HepG2 (cell line): ENCODE results near the gene ZDHHC18. TPM values are rescaled to one million over a fixed set of nuclear protein-coding genes. Genes with fewer than 3 reads are reported as not detected.

Source experiments
- ATAC-seq: fragments of 200-7000 bp; cut with Tn5 transposase; 3 replicates; pipeline ENCODE4 v1.9.1; 2020; ENCODE audit warnings: mild to moderate bottlenecking, moderate library complexity
- BruUV-seq: library from RNA; stranded (reverse); fragments of 400-500 nt; replicated peaks from 2 replicates; lab custom pipeline; 2021; lab: Mats Ljungman, UMichigan
- CTCF ChIA-PET: fragments of 300-600 bp; formaldehyde crosslinking; extraction: SDS; loops from one replicate; lab custom pipeline; 2021; ENCODE audit warnings: low total read pairs, inconsistent platforms, low intra/inter-chr PET ratio; lab: Yijun Ruan, JAX
- POLR2A ChIA-PET: fragments of 350-600 bp; sonication (Branson Sonifier 250); formaldehyde crosslinking; loops from one replicate; lab custom pipeline; 2020; ENCODE audit warnings: antibody characterized with exemption, inconsistent platforms; lab: Yijun Ruan, JAX
- DNase-seq: peaks from one replicate; pipeline ENCODE4 v3.0.0-alpha.2; 2015; ENCODE audit warnings: low spot score
- FAIRE-seq: peaks from 3 replicates; lab custom pipeline; 2011; peaks lifted over from hg19 to GRCh38; lab: Jason Lieb, UNC
- H2AFZ ChIP-seq: one replicate; pipeline ENCODE4 v1.6.1; 2011; ENCODE audit warnings: low read length, inconsistent platforms
- H3K27ac ChIP-seq: fragments of 300-600 bp; 3 replicates; pipeline ENCODE4 v1.8.0; 2011; ENCODE audit warnings: mixed run types, mild to moderate bottlenecking, mixed read lengths, low read length, inconsistent platforms; ENCODE audit not compliant: insufficient read depth; ENCODE audit errors: extremely low read length
- H3K27me3 ChIP-seq, 2 experiments: fragments of 200-600 bp in 1 of 2; 2 replicates in 1 of 2; 3 replicates in 1 of 2; pipeline versions ENCODE4 v1.6.0 to v1.8.0; 2011; ENCODE audit warnings: low read length in 2 of 2, mild to moderate bottlenecking in 2 of 2, moderate library complexity in 2 of 2, inconsistent platforms in 1 of 2; ENCODE audit not compliant: insufficient read depth in 2 of 2, control insufficient read depth in 1 of 2
- H3K36me3 ChIP-seq, 2 experiments: fragments of 200-600 bp in 1 of 2; replicated peaks in 1 of 2; 2 replicates in 1 of 2; 3 replicates in 1 of 2; pipeline versions ENCODE4 v1.5.1 to v1.8.0; 2011; ENCODE audit warnings: low read length in 2 of 2, inconsistent platforms in 1 of 2; ENCODE audit not compliant: insufficient read depth in 2 of 2, control insufficient read depth in 1 of 2
- H3K4me1 ChIP-seq: 2 replicates; pipeline ENCODE4 v1.5.1; 2012; ENCODE audit warnings: low read length, inconsistent platforms; ENCODE audit not compliant: insufficient read depth
- H3K4me2 ChIP-seq: 2 replicates; pipeline ENCODE4 v1.6.0; 2011; ENCODE audit warnings: low read depth, low read length, inconsistent platforms
- H3K4me3 ChIP-seq, 3 experiments: fragments of 200-600 bp in 1 of 3; sonication (generic), shearing (Covaris generic) in 1 of 3; replicated peaks in 1 of 3; 2 replicates each; pipeline ENCODE4 v1.5.1; 2011 to 2016; ENCODE audit warnings: low read length in 3 of 3, inconsistent platforms in 2 of 3, low read depth in 2 of 3, mild to moderate bottlenecking in 2 of 3, control low read depth in 1 of 3, mixed read lengths in 1 of 3; ENCODE audit not compliant: insufficient read depth in 1 of 3
- H3K79me2 ChIP-seq: one replicate; pipeline ENCODE4 v1.6.1; 2011; ENCODE audit warnings: low read length, inconsistent platforms; ENCODE audit not compliant: insufficient read depth
- H3K9ac ChIP-seq: 2 replicates; pipeline ENCODE4 v1.6.0; 2011; ENCODE audit warnings: mild to moderate bottlenecking, low read depth, low read length, inconsistent platforms; ENCODE audit not compliant: insufficient read depth
- H3K9me3 ChIP-seq: 2 replicates; pipeline ENCODE4 v1.5.1; 2012; ENCODE audit warnings: mild to moderate bottlenecking, low read length
- H4K20me1 ChIP-seq: 2 replicates; pipeline ENCODE4 v1.6.0; 2011; ENCODE audit warnings: inconsistent platforms, mild to moderate bottlenecking, low read length, moderate library complexity; ENCODE audit not compliant: insufficient read depth
- CENPT ChIP-seq: sonication (generic); formaldehyde crosslinking; IDR thresholded peaks from 2 replicates; pipeline ENCODE4 v1.8.0; 2022; ENCODE audit warnings: low read depth, mild to moderate bottlenecking, moderate library complexity, missing genetic modification reagents
- FOXA3 ChIP-seq: IDR thresholded peaks from 2 replicates; pipeline ENCODE4 v1.6.1; 2016; ENCODE audit warnings: missing genetic modification reagents, missing compliant biosample characterization
- KAT2B ChIP-seq: fragments of 150-350 bp; IDR thresholded peaks from 2 replicates; pipeline ENCODE4 v1.6.1; 2014; ENCODE audit warnings: low read depth, low read length, borderline replicate concordance
- KLF16 ChIP-seq, 2 experiments: sonication (generic) in 1 of 2; formaldehyde crosslinking in 1 of 2; IDR thresholded peaks; 2 replicates each; pipeline versions ENCODE4 v1.6.1 to v1.8.0; 2016 to 2023; ENCODE audit warnings: missing genetic modification reagents in 2 of 2, missing compliant biosample characterization in 1 of 2
- KMT2B ChIP-seq: IDR thresholded peaks from 2 replicates; pipeline ENCODE4 v1.6.1; 2016; ENCODE audit warnings: missing genetic modification reagents, missing compliant biosample characterization
- NFRKB ChIP-seq: fragments of 450-650 bp; IDR thresholded peaks from 2 replicates; pipeline ENCODE4 v1.6.1; 2017
- RARA ChIP-seq: IDR thresholded peaks from 2 replicates; pipeline ENCODE4 v1.6.1; 2016; ENCODE audit warnings: missing genetic modification reagents, missing compliant biosample characterization
- SP2 ChIP-seq: sonication (generic); formaldehyde crosslinking; IDR thresholded peaks from 2 replicates; pipeline ENCODE4 v1.5.1; 2020; ENCODE audit warnings: mild to moderate bottlenecking, missing genetic modification reagents
- ZNF260 ChIP-seq: sonication (generic); formaldehyde crosslinking; IDR thresholded peaks from 2 replicates; pipeline ENCODE4 v1.4.0; 2020; ENCODE audit warnings: missing genetic modification reagents, low read depth, mild to moderate bottlenecking, borderline replicate concordance
- ZNF282 ChIP-seq: fragments of 450-650 bp; IDR thresholded peaks from 2 replicates; pipeline ENCODE4 v1.6.1; 2018; ENCODE audit not compliant: partially characterized antibody
- ZNF672 ChIP-seq: sonication (generic); formaldehyde crosslinking; IDR thresholded peaks from 2 replicates; pipeline ENCODE4 v1.8.1; 2022; ENCODE audit warnings: missing genetic modification reagents
- WGBS: methylation state at CpG from one replicate; pipeline ENCODE4 v1.1.6; 2017; ENCODE audit warnings: low lambda C conversion rate; 5-methylcytosine and 5-hydroxymethylcytosine counted together
- in situ Hi-C: cut with HindIII; loops from 2 replicates; pipeline ENCODE4 v1.10.0; 2017; ENCODE audit warnings: low pct_unique_long_range_greater_than_20kb; ENCODE audit not compliant: extremely low pct_ligation_motif_present
- intact Hi-C: fragments of 100-400 bp; cut with micrococcal nuclease; formaldehyde crosslinking; loops from one replicate; pipeline ENCODE4 v1.10.0; 2022; ENCODE audit not compliant: unreplicated experiment
- polyA plus RNA-seq, 8 experiments: library from polyadenylated mRNA; depleted of rRNA in 3 of 8; stranded (reverse) in 7 of 8; unstranded in 1 of 8; fragments of >200 nt; fragmentation: Illumina TruSeq in 4 of 8; extraction: Trizol in 4 of 8; gene quantifications; 2 replicates each; pipeline versions ENCODE4 v1.2.1 to v1.2.3, GENCODE V29; 2011 to 2016; ENCODE audit warnings: low read depth in 4 of 8, missing spikeins in 1 of 8, mixed read lengths in 1 of 8; ENCODE audit not compliant: insufficient read depth in 1 of 8
- total RNA-seq, 5 experiments: library from RNA; depleted of rRNA; stranded (reverse); fragments of >200 nt; fragmentation: Illumina TruSeq; extraction: Trizol; gene quantifications; 2 replicates each; pipeline ENCODE4 v1.2.3, GENCODE V29; 2016; ENCODE audit warnings: low read depth in 1 of 5
- TF ChIP-seq, protein P1 (sequence below): sonication (generic); formaldehyde crosslinking; IDR thresholded peaks from 2 replicates; pipeline ENCODE4 v1.4.0; 2020; ENCODE audit warnings: mild to moderate bottlenecking, missing genetic modification reagents
- TF ChIP-seq, protein P2 (sequence below): sonication (generic); formaldehyde crosslinking; IDR thresholded peaks from 2 replicates; pipeline ENCODE4 v1.4.0; 2020; ENCODE audit warnings: missing genetic modification reagents, borderline replicate concordance
- TF ChIP-seq, protein P3 (sequence below): sonication (generic); formaldehyde crosslinking; IDR thresholded peaks from 2 replicates; pipeline ENCODE4 v1.5.0; 2020; ENCODE audit warnings: missing genetic modification reagents

ZDHHC18 gene
- total and polyA plus RNA-seq, 2 of the 13 experiments (the other 11 are each of a cell fraction or from before 2014, with no cell fraction given) = 13.2 to 35.3 TPM

DNA sequence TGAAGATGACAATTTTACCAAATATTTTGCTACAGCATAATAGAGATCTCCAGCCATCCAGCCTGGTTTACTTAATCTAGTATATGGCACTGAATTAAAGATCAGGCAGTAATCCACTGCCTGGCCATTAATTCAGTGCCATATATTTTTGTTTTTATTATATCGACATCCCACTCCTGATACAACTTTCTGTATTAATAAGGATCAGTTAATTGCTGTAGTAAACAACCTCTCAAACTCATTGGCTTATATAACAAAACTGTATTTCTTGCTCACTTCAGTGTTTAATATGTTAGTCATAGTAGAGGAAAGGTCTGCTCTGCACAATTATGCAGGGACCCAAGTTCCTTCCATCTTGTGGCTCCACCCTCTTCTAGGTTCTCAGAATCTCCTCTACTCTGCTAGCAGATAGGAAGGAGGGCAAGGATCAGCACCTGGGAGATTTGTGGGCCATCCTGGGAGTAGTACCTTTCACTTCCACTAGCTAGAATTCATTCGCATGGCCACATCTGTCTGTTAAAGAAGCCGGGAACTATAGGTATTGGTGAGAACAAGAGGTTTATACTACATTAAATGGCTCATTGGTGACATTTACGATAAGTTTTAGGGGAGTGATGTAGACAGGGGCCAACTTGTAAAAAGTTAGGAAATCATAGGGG lies 3.6 kb upstream of the ZDHHC18 start:
- ATAC-seq = no peak
- no peaks in the 10 kb centered on the region; a peak in 1 of 5 replicates for H3K27me3 ChIP-seq
- ChIA-PET CTCF (no interaction called here), POLR2A (interaction anchor here (0.9 kb wide), 1 partner anchor 91 kb away, joined by 6 read pairs; the partner anchor contains the start of gene NR0B2)
- H3K79me2 ChIP-seq = peaks cover 7% of the 10 kb centered on the region
- H3K9ac ChIP-seq = no peak overlapping the region
- H3K4me1 ChIP-seq = peaks cover 52% of the 10 kb centered on the region
- no peaks in the 10 kb centered on the region for H3K36me3 ChIP-seq
- intact Hi-C loops = no loop called here
- no peaks in the 10 kb centered on the region for H3K9me3 ChIP-seq
- H4K20me1 ChIP-seq = no peaks in the 10 kb centered on the region
- no TSS peak for BruUV-seq
- H2AFZ ChIP-seq = no peak overlapping the region
- 85% methylated on average over 4 of the region's 4 CpGs for WGBS
- no peak overlapping the region for H3K4me3 ChIP-seq
- no peak overlapping the region for H3K4me2 ChIP-seq
- no peak overlapping the region for H3K27ac ChIP-seq
- in situ Hi-C loops = no loop called here
- FAIRE-seq = no peak
- DNase-seq = no peak
- TF ChIP-seq, protein P1, sequence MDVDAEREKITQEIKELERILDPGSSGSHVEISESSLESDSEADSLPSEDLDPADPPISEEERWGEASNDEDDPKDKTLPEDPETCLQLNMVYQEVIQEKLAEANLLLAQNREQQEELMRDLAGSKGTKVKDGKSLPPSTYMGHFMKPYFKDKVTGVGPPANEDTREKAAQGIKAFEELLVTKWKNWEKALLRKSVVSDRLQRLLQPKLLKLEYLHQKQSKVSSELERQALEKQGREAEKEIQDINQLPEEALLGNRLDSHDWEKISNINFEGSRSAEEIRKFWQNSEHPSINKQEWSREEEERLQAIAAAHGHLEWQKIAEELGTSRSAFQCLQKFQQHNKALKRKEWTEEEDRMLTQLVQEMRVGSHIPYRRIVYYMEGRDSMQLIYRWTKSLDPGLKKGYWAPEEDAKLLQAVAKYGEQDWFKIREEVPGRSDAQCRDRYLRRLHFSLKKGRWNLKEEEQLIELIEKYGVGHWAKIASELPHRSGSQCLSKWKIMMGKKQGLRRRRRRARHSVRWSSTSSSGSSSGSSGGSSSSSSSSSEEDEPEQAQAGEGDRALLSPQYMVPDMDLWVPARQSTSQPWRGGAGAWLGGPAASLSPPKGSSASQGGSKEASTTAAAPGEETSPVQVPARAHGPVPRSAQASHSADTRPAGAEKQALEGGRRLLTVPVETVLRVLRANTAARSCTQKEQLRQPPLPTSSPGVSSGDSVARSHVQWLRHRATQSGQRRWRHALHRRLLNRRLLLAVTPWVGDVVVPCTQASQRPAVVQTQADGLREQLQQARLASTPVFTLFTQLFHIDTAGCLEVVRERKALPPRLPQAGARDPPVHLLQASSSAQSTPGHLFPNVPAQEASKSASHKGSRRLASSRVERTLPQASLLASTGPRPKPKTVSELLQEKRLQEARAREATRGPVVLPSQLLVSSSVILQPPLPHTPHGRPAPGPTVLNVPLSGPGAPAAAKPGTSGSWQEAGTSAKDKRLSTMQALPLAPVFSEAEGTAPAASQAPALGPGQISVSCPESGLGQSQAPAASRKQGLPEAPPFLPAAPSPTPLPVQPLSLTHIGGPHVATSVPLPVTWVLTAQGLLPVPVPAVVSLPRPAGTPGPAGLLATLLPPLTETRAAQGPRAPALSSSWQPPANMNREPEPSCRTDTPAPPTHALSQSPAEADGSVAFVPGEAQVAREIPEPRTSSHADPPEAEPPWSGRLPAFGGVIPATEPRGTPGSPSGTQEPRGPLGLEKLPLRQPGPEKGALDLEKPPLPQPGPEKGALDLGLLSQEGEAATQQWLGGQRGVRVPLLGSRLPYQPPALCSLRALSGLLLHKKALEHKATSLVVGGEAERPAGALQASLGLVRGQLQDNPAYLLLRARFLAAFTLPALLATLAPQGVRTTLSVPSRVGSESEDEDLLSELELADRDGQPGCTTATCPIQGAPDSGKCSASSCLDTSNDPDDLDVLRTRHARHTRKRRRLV (CRISPR knock-in tag) = no peak
- no peak for TF ChIP-seq CENPT (CRISPR knock-in tag)
- no peak for TF ChIP-seq KLF16 (CRISPR knock-in tag; IDR thresholded peaks at IDR 0.05)
- no peak for TF ChIP-seq ZNF672
- TF ChIP-seq KMT2B = no peak
- no peak for TF ChIP-seq ZNF282
- TF ChIP-seq NFRKB = no peak
- TF ChIP-seq, protein P2, sequence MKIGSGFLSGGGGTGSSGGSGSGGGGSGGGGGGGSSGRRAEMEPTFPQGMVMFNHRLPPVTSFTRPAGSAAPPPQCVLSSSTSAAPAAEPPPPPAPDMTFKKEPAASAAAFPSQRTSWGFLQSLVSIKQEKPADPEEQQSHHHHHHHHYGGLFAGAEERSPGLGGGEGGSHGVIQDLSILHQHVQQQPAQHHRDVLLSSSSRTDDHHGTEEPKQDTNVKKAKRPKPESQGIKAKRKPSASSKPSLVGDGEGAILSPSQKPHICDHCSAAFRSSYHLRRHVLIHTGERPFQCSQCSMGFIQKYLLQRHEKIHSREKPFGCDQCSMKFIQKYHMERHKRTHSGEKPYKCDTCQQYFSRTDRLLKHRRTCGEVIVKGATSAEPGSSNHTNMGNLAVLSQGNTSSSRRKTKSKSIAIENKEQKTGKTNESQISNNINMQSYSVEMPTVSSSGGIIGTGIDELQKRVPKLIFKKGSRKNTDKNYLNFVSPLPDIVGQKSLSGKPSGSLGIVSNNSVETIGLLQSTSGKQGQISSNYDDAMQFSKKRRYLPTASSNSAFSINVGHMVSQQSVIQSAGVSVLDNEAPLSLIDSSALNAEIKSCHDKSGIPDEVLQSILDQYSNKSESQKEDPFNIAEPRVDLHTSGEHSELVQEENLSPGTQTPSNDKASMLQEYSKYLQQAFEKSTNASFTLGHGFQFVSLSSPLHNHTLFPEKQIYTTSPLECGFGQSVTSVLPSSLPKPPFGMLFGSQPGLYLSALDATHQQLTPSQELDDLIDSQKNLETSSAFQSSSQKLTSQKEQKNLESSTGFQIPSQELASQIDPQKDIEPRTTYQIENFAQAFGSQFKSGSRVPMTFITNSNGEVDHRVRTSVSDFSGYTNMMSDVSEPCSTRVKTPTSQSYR (CRISPR knock-in tag) = no peak
- TF ChIP-seq, protein P3, sequence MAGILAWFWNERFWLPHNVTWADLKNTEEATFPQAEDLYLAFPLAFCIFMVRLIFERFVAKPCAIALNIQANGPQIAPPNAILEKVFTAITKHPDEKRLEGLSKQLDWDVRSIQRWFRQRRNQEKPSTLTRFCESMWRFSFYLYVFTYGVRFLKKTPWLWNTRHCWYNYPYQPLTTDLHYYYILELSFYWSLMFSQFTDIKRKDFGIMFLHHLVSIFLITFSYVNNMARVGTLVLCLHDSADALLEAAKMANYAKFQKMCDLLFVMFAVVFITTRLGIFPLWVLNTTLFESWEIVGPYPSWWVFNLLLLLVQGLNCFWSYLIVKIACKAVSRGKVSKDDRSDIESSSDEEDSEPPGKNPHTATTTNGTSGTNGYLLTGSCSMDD (CRISPR knock-in tag) = no peak
- TF ChIP-seq SP2 (CRISPR knock-in tag) = no peak
- TF ChIP-seq KAT2B = no peak
- no peak for TF ChIP-seq ZNF260 (CRISPR knock-in tag)
- TF ChIP-seq RARA = no peak
- TF ChIP-seq FOXA3 (CRISPR knock-in tag) = no peak
